ENCODE results near the gene PHACTR4. TPM values are rescaled to one million over a fixed set of nuclear protein-coding genes. Genes with fewer than 3 reads are reported as not detected.

PHACTR4 gene
- total and polyA plus RNA-seq, 9 of the 15 experiments (the other 6 are each of a cell fraction or from before 2014, with no cell fraction given), result 6.4 to 43.6 (median 14.2) TPM

- Histone ChIP-seq H3K4me3 (peak overlapping the region; percentile 87), H3K9ac (ENCODE audit: insufficient read depth in 1 of 2, low read depth in 2 of 2, low read length in 2 of 2) (peak overlapping the region; percentile 97 to 100), H4K20me1 (replicated peaks; ENCODE audit: control insufficient read depth, insufficient read depth, low read length) (peaks cover 41% of the 10 kb centered on the region), H3K79me2 (ENCODE audit: control insufficient read depth, insufficient read depth, low read length) (peaks cover 71% of the 10 kb centered on the region), H3K4me1 (replicated peaks in 1 of 2; ENCODE audit: control insufficient read depth in 2 of 2, insufficient read depth in 2 of 2, low read length in 2 of 2) (peaks cover 4 to 19% of the 10 kb centered on the region in 2 experiments; a peak in 3 of 5 replicates), H3K27me3 (ENCODE audit: control insufficient read depth in 2 of 2, insufficient read depth in 2 of 2, low read length in 2 of 2) (no peaks in the 10 kb centered on the region), H3K4me2 (ENCODE audit: insufficient read depth, low read length) (peak overlapping the region; percentile 99), H2AFZ (ENCODE audit: low read depth, low read length) (no peak overlapping the region), H3K9me1 (ENCODE audit: control insufficient read depth, insufficient read depth, low read length) (peaks cover 3% of the 10 kb centered on the region), H3K9me3 (replicated peaks; ENCODE audit: control insufficient read depth, insufficient read depth, low read depth, low read length) (no peaks in the 10 kb centered on the region; the same call in 1 of the 2 replicates), H3K27ac (ENCODE audit: extremely low read depth, low read depth, low read length) (peak overlapping the region; percentile 94), H3K36me3 (ENCODE audit: control insufficient read depth, insufficient read depth, low read length) (peaks cover 70% of the 10 kb centered on the region)
- in situ Hi-C loops (cut with MboI) (loop anchor here (5.0 kb wide), 1 partner anchor 358 kb away; no protein-coding TSS in a partner anchor), intact Hi-C loops (cut with micrococcal nuclease) (no loop called here)
- BruUV-seq (replicated peaks), result no TSS peak
- ChIA-PET POLR2A (interaction anchor here (0.5 to 13.0 kb wide), 30 partner anchors 10 to 367 kb away, joined by 3 to 201 read pairs (median 4); partner anchors contain the start of genes MED18, RNU11 and TAF12), CTCF (ENCODE audit: low intra/inter-chr PET ratio) (interaction anchor here (0.6 kb wide), 1 partner anchor 96 kb away, joined by 3 read pairs; no protein-coding TSS in a partner anchor)
- DNase-seq (ENCODE audit: extremely low read depth in 1 of 4, low spot score in 3 of 4) (peak in 1 of 4 experiments; percentile 61), ATAC-seq (no peak), FAIRE-seq (no peak)
- WGBS (ENCODE audit: insufficient coverage, low coverage, missing lambda C conversion rate), result 4% methylated on average over 8 of the region's 8 CpGs
- TF ChIP-seq CHD2 (IDR thresholded peaks at IDR 0.05; ENCODE audit: low read depth, low read length) (no peak; the same call in 1 of the 2 replicates), PHB (CRISPR knock-in tag; IDR thresholded peaks at IDR 0.05) (peak; percentile 96), ZZZ3 (IDR thresholded peaks at IDR 0.05) (no peak), NRF1 (conservative IDR thresholded peaks at IDR 0.05 in 1 of 2, IDR thresholded peaks at IDR 0.05 in 1 of 2) (no peak), ZFP91 (CRISPR knock-in tag; IDR thresholded peaks at IDR 0.05) (no peak), TARDBP (IDR thresholded peaks at IDR 0.05) (no peak), MBD2 (IDR thresholded peaks at IDR 0.05; ENCODE audit: borderline replicate concordance, low read depth) (peak; percentile 70; the same call in 1 of the 2 replicates), HEY1 (CRISPR knock-in tag; IDR thresholded peaks at IDR 0.05; ENCODE audit: borderline replicate concordance) (0 out of 2 replicates have a peak, but pooled peaks have one; percentile 18), KDM4B (IDR thresholded peaks at IDR 0.05; ENCODE audit: borderline replicate concordance in 2 of 2, low read depth in 1 of 2) (0 out of 4 replicates have a peak, but pooled peaks of 1 of the 2 experiments have one; percentile 82), CBX1 (IDR thresholded peaks at IDR 0.05; ENCODE audit: low read depth) (no peak; the same call in 1 of the 2 replicates), SAFB (IDR thresholded peaks at IDR 0.05; ENCODE audit: borderline replicate concordance, low read depth, low read length) (no peak), ZNF507 (tag; conservative IDR thresholded peaks at IDR 0.05) (no peak), THAP12 (CRISPR knock-in tag; IDR thresholded peaks at IDR 0.05) (no peak; the same call in 1 of the 2 replicates), KAT7 (CRISPR knock-in tag; IDR thresholded peaks at IDR 0.05; ENCODE audit: borderline replicate concordance) (no peak), SIX5 (IDR thresholded peaks at IDR 0.05; ENCODE audit: borderline replicate concordance in 1 of 2, insufficient read depth in 1 of 2, low read depth in 1 of 2, low read length in 2 of 2) (no peak), ZNF780A (CRISPR knock-in tag; IDR thresholded peaks at IDR 0.05) (no peak), HDGF (IDR thresholded peaks at IDR 0.05) (no peak), ATF3 (IDR thresholded peaks at IDR 0.05) (no peak), ATF3 (CRISPR knock-in tag; conservative IDR thresholded peaks at IDR 0.05) (no peak)
Observed at GRCh38 chr1:28509705-28510272, 140.2 kb downstream of the PHACTR4 start.

Data from K562 (cell line).